Muscle of leg (tissue), 11 donors: ENCODE results near the gene INHBB. TPM values are rescaled to one million over a fixed set of nuclear protein-coding genes. Genes with fewer than 3 reads are reported as not detected.
"Not testable (repeated sequence)": the region's sequence is repeated elsewhere in the genome, so short reads cannot be mapped to it uniquely, and the experiment has no call there.

Experiments used
- DNase-seq: peaks from one replicate; pipeline ENCODE4 v3.0.0; 2013
- H3K27ac ChIP-seq: one replicate; pipeline ENCODE4 v1.5.1; 2013; ENCODE audit warnings: mild to moderate bottlenecking, low read length, control low read depth
- H3K27me3 ChIP-seq: one replicate; pipeline ENCODE4 v1.6.1; 2013; ENCODE audit warnings: low read length; ENCODE audit not compliant: control insufficient read depth, insufficient read depth
- H3K36me3 ChIP-seq: one replicate; pipeline ENCODE4 v1.6.1; 2013; ENCODE audit warnings: low read length; ENCODE audit not compliant: control insufficient read depth, insufficient read depth
- H3K4me1 ChIP-seq: one replicate; pipeline ENCODE4 v1.6.1; 2013; ENCODE audit warnings: low read length; ENCODE audit not compliant: control insufficient read depth, insufficient read depth
- H3K4me3 ChIP-seq: one replicate; pipeline ENCODE4 v1.5.1; 2013; ENCODE audit warnings: low read length, control low read depth
- H3K9me3 ChIP-seq: replicated peaks from 2 replicates; pipeline ENCODE4 v1.6.1; 2013; ENCODE audit warnings: low read depth, low read length; ENCODE audit not compliant: control insufficient read depth
- WGBS: methylation state at CpG from one replicate; pipeline ENCODE4 v1.1.5; 2013; ENCODE audit warnings: missing lambda C conversion rate; ENCODE audit not compliant: insufficient coverage; 5-methylcytosine and 5-hydroxymethylcytosine counted together
- polyA plus RNA-seq, 8 donors: library from polyadenylated mRNA; unstranded; fragments of 120-200 nt; gene quantifications; one replicate each; pipeline versions ENCODE4 v1.2.1 to v1.2.3, GENCODE V29; 2013; ENCODE audit warnings: inconsistent platforms in 1 of 8, low replicate concordance in 1 of 8; ENCODE audit not compliant: insufficient read length in 8 of 8, insufficient read depth in 1 of 8
- total RNA-seq: library from RNA; stranded (reverse); fragments of 120-200 nt; gene quantifications from one replicate; pipeline ENCODE4 v1.2.4, GENCODE V29; 2013

The INHBB gene
- total and polyA plus RNA-seq, 9 donors: 0.24 to 1.2 (median 0.44) TPM

DNA sequence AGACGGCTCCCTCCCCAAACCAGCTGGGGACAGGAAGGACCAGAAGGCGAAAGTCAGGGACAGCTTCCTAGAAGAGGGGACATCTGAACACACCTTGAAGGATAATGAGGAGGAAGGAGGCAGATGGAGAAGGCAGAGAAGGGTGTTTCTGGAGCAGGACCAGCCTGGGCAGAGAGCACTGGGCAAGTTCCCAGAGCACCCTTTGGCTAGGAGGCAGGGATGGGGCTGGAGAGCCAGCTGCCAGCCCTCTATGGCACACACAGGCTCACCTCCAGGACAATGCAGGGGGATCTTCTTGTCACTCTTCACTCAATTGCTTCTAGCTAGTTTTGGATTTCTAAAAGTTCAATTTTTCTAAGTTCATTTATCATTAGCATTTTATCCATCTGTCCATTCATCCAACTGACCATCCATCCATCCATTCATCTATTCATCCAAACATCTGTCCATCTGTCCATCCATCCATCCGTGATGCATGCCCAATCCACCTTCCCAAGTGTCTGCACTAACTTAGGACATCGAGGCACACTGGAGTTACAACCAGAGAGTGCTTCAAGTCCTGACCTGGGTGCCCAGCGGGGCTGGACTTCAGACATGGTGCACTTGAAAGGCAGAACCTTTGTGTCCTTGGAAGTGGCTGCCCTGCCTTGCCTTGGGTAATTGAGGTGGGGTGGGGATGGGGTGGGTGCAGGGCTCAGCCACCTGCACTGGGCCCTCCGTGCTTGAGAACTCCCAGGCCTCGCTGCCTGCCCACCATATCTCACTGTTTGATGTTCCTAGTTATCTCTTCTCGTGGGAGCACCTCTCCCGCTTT lies 42.5 kb downstream of the INHBB start:
- Histone ChIP-seq H3K4me1 (no peaks in the 10 kb centered on the region), H3K4me3 (no peak overlapping the region), H3K27me3 (peaks cover 19% of the 10 kb centered on the region), H3K9me3 (peaks cover 2% of the 10 kb centered on the region), H3K36me3 (no peaks in the 10 kb centered on the region), H3K27ac (no peak overlapping the region)
- DNase-seq: no peak
- WGBS: 67% methylated on average over 6 of the region's 9 CpGs

DNA sequence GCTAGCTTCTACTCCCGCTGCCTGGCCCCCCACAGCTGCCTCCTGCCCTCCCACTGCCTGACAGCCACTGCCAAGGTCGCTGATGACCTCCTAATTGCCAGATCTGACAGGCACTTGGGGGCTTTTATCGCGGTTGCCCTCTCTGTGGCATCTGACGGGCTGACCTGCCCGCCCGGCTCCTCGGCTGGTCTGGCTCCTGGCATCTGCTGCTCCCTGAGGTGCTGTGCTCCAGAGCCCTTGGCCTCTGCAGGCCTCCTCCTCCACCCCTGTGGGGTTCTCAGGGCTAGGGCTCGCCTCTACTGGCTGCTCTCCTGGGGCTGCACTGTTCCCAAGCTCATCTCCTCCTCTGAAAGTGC lies 43.1 kb downstream of the INHBB start:
- Histone ChIP-seq H3K4me1 (no peaks in the 10 kb centered on the region), H3K36me3 (no peaks in the 10 kb centered on the region), H3K27me3 (peaks cover 19% of the 10 kb centered on the region), H3K4me3 (no peak overlapping the region), H3K27ac (no peak overlapping the region), H3K9me3 (peaks cover 2% of the 10 kb centered on the region)
- 59% methylated on average over 9 of the region's 9 CpGs for WGBS
- no peak for DNase-seq

DNA sequence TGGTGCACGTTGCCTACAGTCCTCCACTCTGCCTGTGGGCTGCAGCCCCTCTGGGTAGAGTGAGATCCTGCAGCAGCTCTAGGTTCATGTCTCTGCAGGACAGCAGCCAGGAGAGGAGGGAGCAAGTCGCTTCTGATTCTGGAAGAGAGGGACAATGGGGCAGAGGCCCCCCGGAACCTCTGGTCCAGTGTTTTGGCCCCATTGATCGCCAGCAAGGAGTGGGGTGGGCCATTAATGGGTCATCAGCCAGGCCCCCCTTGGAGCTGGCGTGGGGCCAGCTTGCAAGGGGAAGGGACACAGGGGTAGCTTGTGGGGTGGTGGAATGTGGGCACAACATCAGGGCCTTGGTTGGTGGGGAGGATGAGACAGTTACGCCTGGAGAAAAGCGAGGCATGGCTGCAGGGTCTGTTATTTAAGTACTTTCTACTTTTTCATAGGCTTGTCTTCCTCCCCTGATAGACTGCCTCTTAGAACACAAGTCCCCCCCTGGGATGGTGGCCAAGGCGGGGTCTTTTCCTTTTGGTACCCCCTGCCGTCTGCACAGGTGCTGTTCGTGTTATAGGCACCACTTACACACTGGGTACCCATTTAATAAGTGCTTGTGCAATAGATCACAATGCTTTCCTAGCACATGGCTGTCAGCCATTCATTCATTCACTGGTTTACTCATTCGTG lies 44.6 kb downstream of the INHBB start:
- Histone ChIP-seq H3K36me3 (no peaks in the 10 kb centered on the region), H3K9me3 (peaks cover 2% of the 10 kb centered on the region), H3K27me3 (peaks cover 19% of the 10 kb centered on the region), H3K4me1 (peaks cover 1% of the 10 kb centered on the region), H3K4me3 (no peak overlapping the region), H3K27ac (no peak overlapping the region)
- DNase-seq: no peak
- 82% methylated on average over 7 of the region's 11 CpGs for WGBS

DNA sequence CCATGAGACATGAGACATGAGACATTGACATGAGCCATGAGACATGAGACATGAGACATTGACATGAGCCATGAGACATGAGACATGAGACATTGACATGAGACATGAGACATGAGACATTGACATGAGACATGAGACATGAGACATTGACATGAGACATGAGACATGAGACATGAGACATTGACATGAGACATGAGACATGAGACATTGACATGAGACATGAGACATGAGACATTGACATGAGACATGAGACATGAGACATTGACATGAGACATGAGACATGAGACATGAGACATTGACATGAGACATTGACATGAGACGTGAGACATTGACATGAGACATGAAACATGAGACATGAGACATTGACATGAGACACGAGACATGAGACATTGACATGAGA lies 45.4 kb downstream of the INHBB start:
- H3K27ac ChIP-seq, H3K4me1 ChIP-seq, DNase-seq, H3K4me3 ChIP-seq, H3K9me3 ChIP-seq, H3K36me3 ChIP-seq: not testable (repeated sequence)
- WGBS: 72% methylated on average over 2 of the region's 2 CpGs
- H3K27me3 ChIP-seq: peaks cover 21% of the 10 kb centered on the region

DNA sequence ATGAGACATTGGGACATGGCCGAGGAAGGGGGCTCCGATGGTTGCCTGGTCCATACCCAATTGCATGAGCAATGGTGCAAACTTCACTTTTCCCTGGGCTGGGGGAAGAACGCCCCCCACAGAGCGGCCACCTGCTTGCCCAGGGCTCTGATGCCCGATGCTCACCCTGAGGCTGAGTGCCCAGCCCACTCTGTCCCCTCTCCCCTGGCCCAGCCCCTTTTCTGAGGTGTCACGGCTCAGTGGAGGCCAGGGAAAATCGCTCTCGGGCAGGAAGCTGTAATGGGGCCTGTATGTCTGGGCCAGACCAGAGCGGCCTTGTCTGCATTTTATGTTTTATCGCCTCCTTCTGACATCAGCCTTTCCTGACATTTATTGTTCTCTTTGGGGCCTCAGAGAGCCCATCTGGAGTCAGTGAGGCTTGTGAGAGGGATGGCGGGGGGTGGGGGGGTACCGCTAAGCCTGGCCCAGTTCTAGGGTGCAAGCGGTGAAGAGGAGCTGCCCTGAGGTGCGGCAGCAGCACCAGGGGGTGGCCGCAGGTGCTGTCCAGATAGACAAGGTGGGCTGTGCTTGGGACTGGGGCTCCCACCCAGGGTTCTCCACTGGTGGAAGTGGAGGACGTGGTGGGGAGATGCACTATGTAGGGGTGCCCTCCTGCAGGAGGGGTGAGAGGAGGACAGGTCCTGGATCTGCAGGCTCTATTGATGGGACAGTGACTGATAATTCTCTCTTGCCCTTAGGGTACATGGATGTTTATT lies 46.2 kb downstream of the INHBB start:
- Histone ChIP-seq H3K36me3 (no peaks in the 10 kb centered on the region), H3K4me3 (no peak overlapping the region), H3K4me1 (peaks cover 7% of the 10 kb centered on the region), H3K9me3 (peaks cover 2% of the 10 kb centered on the region), H3K27me3 (peaks cover 27% of the 10 kb centered on the region), H3K27ac (no peak overlapping the region)
- no peak for DNase-seq
- 75% methylated on average over 13 of the region's 16 CpGs for WGBS

DNA sequence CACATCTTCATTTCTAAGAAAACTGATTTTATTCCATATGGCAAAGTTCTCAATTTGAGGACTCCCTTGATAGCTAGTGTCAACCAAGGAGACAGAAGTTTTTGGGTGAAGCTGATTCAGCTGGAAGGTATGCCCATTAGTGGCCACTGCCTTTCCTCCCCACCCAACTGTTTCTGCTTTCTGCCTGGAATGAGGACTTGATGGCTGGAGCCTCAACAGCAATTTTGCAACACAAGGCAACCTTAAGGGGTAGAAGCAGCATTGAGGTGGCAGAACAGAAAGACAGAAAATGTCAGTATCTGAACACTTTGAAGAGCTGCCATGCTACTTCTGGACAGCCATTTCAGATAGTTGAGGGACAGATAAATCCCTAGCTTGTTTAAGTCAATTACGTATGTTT lies 47.0 kb downstream of the INHBB start:
- WGBS: no CpG with 5 or more reads among the region's 1 CpG
- H3K27me3 ChIP-seq: peaks cover 28% of the 10 kb centered on the region

DNA sequence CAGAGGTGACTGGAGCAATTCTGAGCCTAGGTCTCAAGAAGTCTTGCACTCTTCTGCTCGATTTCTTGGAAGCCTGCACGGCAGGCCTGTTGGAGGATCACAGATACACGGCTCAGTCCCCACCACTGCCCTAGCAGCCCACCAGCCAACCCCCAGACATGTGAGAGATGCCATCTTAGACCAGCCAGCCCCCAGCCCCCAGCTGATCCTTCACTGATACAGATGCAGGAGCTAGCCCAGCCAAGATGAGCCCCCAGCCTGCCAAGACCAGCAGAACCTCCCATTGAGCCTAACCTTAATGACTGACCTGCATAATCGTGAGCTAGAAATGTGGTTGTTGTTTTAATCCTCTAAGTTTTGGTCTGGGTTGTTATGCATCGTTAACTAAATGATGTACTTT lies 47.5 kb downstream of the INHBB start:
- Histone ChIP-seq H3K36me3 (no peaks in the 10 kb centered on the region), H3K27ac (no peak overlapping the region), H3K27me3 (peaks cover 25% of the 10 kb centered on the region), H3K4me1 (peaks cover 7% of the 10 kb centered on the region), H3K9me3 (peaks cover 2% of the 10 kb centered on the region), H3K4me3 (no peak overlapping the region)
- DNase-seq: no peak
- 87% methylated on average over 3 of the region's 5 CpGs for WGBS

More for the DNA sequence above, 47.0 kb downstream of the INHBB start:
- DNase-seq: no peak
- Histone ChIP-seq H3K36me3 (no peaks in the 10 kb centered on the region), H3K9me3 (peaks cover 2% of the 10 kb centered on the region), H3K4me1 (peaks cover 7% of the 10 kb centered on the region), H3K4me3 (no peak overlapping the region), H3K27ac (no peak overlapping the region)

DNA sequence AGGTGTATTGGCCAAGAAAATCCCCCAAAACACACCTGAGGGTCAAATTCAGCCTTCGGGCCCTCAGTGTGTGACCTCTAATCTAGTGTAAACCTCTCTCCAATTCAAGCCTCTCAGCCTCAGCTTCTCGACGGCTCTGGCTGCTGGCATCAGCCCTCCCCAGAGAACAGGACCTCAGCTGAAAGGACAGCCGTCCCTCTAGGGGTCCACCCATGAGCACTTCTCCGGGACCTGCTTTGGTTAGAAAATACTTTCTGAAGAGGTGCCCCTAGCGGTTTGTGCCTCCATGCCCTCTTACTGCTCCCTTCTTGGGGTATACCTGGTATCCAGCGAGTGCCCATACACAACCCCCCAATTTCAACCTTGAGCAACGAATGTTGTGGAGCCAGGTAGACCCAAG lies 48.8 kb downstream of the INHBB start:
- H3K27ac ChIP-seq: no peak overlapping the region
- peaks cover 2% of the 10 kb centered on the region for H3K9me3 ChIP-seq
- DNase-seq: no peak
- H3K4me3 ChIP-seq: no peak overlapping the region
- H3K27me3 ChIP-seq: peaks cover 19% of the 10 kb centered on the region
- 89% methylated on average over 7 of the region's 8 CpGs for WGBS
- no peaks in the 10 kb centered on the region for H3K36me3 ChIP-seq
- H3K4me1 ChIP-seq: peaks cover 7% of the 10 kb centered on the region

DNA sequence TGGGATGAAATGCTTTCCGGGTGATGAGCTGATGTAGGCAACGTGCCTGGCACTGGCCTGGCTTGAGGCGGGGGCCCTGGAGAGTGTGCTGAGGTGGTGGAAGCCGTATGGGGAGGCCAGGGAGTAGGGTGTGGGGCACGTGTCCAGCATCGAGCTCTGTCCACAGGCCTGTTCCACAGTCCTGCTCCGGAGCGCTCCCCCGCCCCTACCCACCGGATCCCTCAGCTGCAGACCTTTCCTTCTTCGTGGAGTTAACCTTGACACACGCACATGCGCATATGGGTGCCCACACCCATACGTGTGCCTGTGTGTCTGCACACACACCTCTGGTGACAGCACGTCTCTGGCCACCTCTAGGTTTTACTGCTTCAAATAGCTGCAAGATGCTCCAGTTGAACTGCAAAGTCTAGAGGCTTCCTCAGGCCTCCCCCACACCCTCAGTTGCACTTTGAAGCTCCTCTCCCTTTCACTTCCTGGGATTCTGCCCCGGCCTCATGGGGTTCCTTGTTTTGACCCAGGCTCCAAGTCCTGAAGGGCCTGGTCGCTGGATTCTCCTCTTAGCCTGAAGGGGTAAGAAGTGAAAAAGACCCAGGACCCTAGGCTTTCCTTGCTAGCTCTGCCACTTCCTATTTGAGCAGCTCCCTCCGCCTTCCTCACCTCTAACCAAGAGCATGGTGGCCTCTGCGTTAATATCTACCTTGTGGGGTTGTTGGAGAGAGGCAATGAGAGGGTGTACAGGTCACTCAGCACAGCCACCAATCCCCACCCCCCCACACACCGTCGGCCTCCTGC lies 49.5 kb downstream of the INHBB start:
- H3K27ac ChIP-seq: no peak overlapping the region
- H3K4me1 ChIP-seq: peaks cover 7% of the 10 kb centered on the region
- H3K9me3 ChIP-seq: peaks cover 2% of the 10 kb centered on the region
- no peak for DNase-seq
- no peaks in the 10 kb centered on the region for H3K36me3 ChIP-seq
- peaks cover 18% of the 10 kb centered on the region for H3K27me3 ChIP-seq
- WGBS: 73% methylated on average over 13 of the region's 21 CpGs
- H3K4me3 ChIP-seq: no peak overlapping the region
